C4-2B (cell line): ENCODE measurements around the gene CLMP.

Experiments
- H3K27ac ChIP-seq: fragments of 450-650 bp; 2 replicates; pipeline ENCODE4 v1.5.1; 2017
- CTCF ChIP-seq: fragments of 450-650 bp; conservative IDR thresholded peaks from 2 replicates; pipeline ENCODE4 v1.5.1; 2017; ENCODE audit warnings: mild to moderate bottlenecking
- ZFX ChIP-seq: fragments of 450-650 bp; IDR thresholded peaks from 2 replicates; pipeline ENCODE4 v1.6.1; 2017

CLMP gene

GRCh38 chr11:123181075-123181474 is 14.0 kb downstream of the CLMP start:
- no peak for TF ChIP-seq CTCF
- TF ChIP-seq ZFX, result no peak
- no peak overlapping the region for H3K27ac ChIP-seq

GRCh38 chr11:123180574-123180973 is 14.5 kb downstream of the CLMP start:
- no peak for TF ChIP-seq ZFX
- no peak for TF ChIP-seq CTCF
- H3K27ac ChIP-seq, result no peak overlapping the region

- TF ChIP-seq ZFX (no peak), CTCF (no peak)
- no peak overlapping the region for H3K27ac ChIP-seq
Measured at GRCh38 chr11:123180166-123180565, 14.9 kb downstream of the CLMP start.

- no peak for TF ChIP-seq CTCF
- TF ChIP-seq ZFX, result no peak
Measured at GRCh38 chr11:123179586-123179985, 15.5 kb downstream of the CLMP start.

GRCh38 chr11:123178186-123178585 is 16.9 kb downstream of the CLMP start:
- TF ChIP-seq CTCF, result no peak
- TF ChIP-seq ZFX, result no peak
- H3K27ac ChIP-seq, result no peak overlapping the region

More at GRCh38 chr11:123179586-123179985, 15.5 kb downstream of the CLMP start:
- H3K27ac ChIP-seq, result no peak overlapping the region

- no peak overlapping the region for H3K27ac ChIP-seq
- no peak for TF ChIP-seq ZFX
- no peak for TF ChIP-seq CTCF
Measured at GRCh38 chr11:123176785-123177184, 18.3 kb downstream of the CLMP start.

GRCh38 chr11:123174196-123175183 is 20.6 kb downstream of the CLMP start:
- no peak overlapping the region for H3K27ac ChIP-seq
- TF ChIP-seq CTCF, result no peak
- TF ChIP-seq ZFX, result no peak
